ENCODE data around the gene EEFSEC. TPM values are rescaled to one million over a fixed set of nuclear protein-coding genes. Genes with fewer than 3 reads are reported as not detected.
A peak's percentile ranks its signal among the peaks of the same experiment; 100 is the strongest.

EEFSEC gene
- total and polyA plus RNA-seq, 2 of the 8 experiments (the other 6 are each of a cell fraction or from before 2014, with no cell fraction given), result 13.1 to 19.8 TPM

DNA sequence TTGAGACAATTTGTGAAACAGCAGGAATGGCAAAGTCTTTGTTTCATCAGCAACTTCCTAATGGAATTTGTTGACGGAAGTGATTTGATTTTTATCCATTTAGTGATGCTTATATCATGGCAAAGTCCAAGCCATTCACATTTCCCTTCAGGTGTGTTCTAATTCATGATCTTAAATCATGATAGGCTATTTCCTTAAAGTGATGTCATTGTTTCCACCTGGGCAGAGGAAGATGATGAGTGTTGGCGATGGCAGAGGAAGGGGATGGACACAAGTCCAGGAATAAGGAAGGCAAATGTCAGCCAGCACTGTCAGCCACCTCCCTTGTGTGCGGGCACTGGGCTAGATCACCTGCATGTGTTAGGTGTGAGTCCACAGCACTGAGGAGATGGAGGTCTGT, 49.9 kb downstream of the EEFSEC start:
- TF ChIP-seq PHF8 (conservative IDR thresholded peaks at IDR 0.05; ENCODE audit: low read depth, low read length) (no peak), RFX5 (IDR thresholded peaks at IDR 0.05; ENCODE audit: borderline replicate concordance, low read depth, low read length) (peak; percentile 70), BCL11A (IDR thresholded peaks at IDR 0.05; ENCODE audit: low read depth in 2 of 2, low read length in 2 of 2) (no peak)
- Histone ChIP-seq H2BK120ac (replicated peaks; ENCODE audit: low read depth, low read length) (no peak overlapping the region), H2AFZ (ENCODE audit: low read length) (no peak overlapping the region), H4K5ac (ENCODE audit: insufficient read length, low read depth, low read length) (no peak overlapping the region), H3K9me3 (ENCODE audit: insufficient read depth in 2 of 2, low read depth in 1 of 2, low read length in 1 of 2) (no peaks in the 10 kb centered on the region), H2BK15ac (ENCODE audit: low read length) (no peak overlapping the region), H3K9ac (replicated peaks in 1 of 4; ENCODE audit: extremely low read depth in 1 of 4, low read depth in 3 of 4, low read length in 3 of 4) (no peak overlapping the region), H3K79me2 (ENCODE audit: control insufficient read depth in 1 of 2, insufficient read depth in 2 of 2, low read length in 2 of 2) (no peaks in the 10 kb centered on the region), H3K4me3 (ENCODE audit: extremely low read depth in 1 of 4, insufficient read depth in 2 of 4, low read depth in 3 of 4, low read length in 4 of 4) (no peak overlapping the region), H4K20me1 (replicated peaks in 1 of 2; ENCODE audit: control insufficient read depth in 1 of 2, insufficient read depth in 2 of 2, low read length in 2 of 2) (peaks cover 0 to 2% of the 10 kb centered on the region in 2 experiments), H2BK5ac (ENCODE audit: low read depth, low read length) (no peak overlapping the region), H4K8ac (ENCODE audit: extremely low read depth, insufficient read depth, low read length) (no peak overlapping the region), H3K18ac (ENCODE audit: extremely low read depth, low read length) (no peak overlapping the region), H4K91ac (replicated peaks; ENCODE audit: insufficient read length, low read length) (no peak overlapping the region), H3K4ac (replicated peaks; ENCODE audit: insufficient read length, low read depth, low read length) (no peak overlapping the region), H3K36me3 (ENCODE audit: control insufficient read depth in 2 of 4, insufficient read depth in 4 of 4, low read length in 3 of 4) (no peaks in the 10 kb centered on the region; a peak in 1 of 8 replicates), H3K56ac (replicated peaks; ENCODE audit: insufficient read length, low read depth, low read length) (no peak overlapping the region), H3K27ac (ENCODE audit: low read depth, low read length) (no peak overlapping the region), H2AK5ac (ENCODE audit: low read depth, low read length) (no peak overlapping the region), H2BK12ac (ENCODE audit: low read depth, low read length) (no peak overlapping the region), H2BK20ac (ENCODE audit: low read length) (no peak overlapping the region), H3K23ac (ENCODE audit: insufficient read length) (no peak overlapping the region), H3K23me2 (ENCODE audit: low read depth, low read length) (no peaks in the 10 kb centered on the region; the same call in 1 of the 2 replicates), H3K4me1 (replicated peaks in 1 of 4; ENCODE audit: control insufficient read depth in 3 of 4, insufficient read depth in 4 of 4, low read length in 3 of 4) (peaks cover 0 to 3% (median 1%) of the 10 kb centered on the region in 4 experiments; a peak in 2 of 7 replicates), H3K4me2 (ENCODE audit: insufficient read depth in 1 of 2, low read depth in 2 of 2, low read length in 2 of 2) (no peak overlapping the region), H3K79me1 (ENCODE audit: low read depth, low read length) (no peaks in the 10 kb centered on the region), H3K27me3 (replicated peaks in 1 of 4; ENCODE audit: control insufficient read depth in 3 of 4, extremely low read depth in 1 of 4, insufficient read depth in 3 of 4, low read length in 3 of 4) (no peaks in the 10 kb centered on the region; a peak in 1 of 7 replicates), H3K14ac (ENCODE audit: insufficient read length) (no peak overlapping the region)
- FAIRE-seq (no peak), DNase-seq (ENCODE audit: low read depth in 1 of 2, low spot score in 2 of 2) (no peak)
- WGBS, 2 experiments (ENCODE audit: extremely low coverage in 1 of 2, insufficient coverage in 1 of 2, insufficient read length in 1 of 2, insufficient replicate concordance in 2 of 2, low coverage in 1 of 2, low lambda C conversion rate in 2 of 2, missing lambda C conversion rate in 1 of 2), result 84% methylated on average over 3 of the region's 3 CpGs; no CpG with 5 or more reads in 1 of the 2 experiments
- ChIA-PET POLR2A (ENCODE audit: partially characterized antibody) (no interaction called here), CTCF (ENCODE audit: partially characterized antibody) (interaction anchor here (1.0 to 1.2 kb wide), 2 partner anchors 9 to 167 kb away, joined by 3 read pairs; no protein-coding TSS in a partner anchor)
